ENCODE results near the gene PSMD2.
A peak's percentile ranks its signal among the peaks of the same experiment; 100 is the strongest.

DNA sequence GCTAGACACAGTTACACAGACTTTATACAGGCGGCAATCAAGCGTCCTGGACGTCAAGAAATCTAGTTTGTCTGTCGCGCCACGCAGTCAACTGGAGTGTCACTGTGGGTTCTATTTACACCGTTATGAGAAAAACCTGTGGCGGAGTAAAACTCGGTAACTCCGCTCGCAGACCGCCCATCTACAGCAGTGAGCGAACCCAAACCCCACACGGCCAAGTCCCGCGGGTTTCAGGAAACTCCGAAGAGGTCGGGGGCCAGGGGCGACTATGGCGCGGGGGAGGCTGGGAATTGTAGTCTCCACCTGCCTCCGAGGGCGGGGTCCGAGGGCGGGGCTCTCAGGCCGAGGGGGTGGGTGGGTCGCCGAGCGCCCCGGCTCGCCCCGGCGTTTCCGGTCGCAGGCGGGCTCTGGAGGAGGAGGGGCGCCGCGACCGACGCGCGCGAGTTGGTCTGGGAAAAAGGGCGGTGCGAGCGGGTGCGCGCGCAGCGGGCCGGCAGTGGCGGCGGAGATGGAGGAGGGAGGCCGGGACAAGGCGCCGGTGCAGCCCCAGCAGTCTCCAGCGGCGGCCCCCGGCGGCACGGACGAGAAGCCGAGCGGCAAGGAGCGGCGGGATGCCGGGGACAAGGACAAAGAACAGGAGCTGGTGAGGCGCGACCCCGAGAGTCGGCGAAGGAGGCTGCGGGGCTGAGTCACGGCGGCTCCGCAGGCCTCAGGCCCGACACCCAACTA lies at the start of gene PSMD2:
- TF ChIP-seq, protein P1, sequence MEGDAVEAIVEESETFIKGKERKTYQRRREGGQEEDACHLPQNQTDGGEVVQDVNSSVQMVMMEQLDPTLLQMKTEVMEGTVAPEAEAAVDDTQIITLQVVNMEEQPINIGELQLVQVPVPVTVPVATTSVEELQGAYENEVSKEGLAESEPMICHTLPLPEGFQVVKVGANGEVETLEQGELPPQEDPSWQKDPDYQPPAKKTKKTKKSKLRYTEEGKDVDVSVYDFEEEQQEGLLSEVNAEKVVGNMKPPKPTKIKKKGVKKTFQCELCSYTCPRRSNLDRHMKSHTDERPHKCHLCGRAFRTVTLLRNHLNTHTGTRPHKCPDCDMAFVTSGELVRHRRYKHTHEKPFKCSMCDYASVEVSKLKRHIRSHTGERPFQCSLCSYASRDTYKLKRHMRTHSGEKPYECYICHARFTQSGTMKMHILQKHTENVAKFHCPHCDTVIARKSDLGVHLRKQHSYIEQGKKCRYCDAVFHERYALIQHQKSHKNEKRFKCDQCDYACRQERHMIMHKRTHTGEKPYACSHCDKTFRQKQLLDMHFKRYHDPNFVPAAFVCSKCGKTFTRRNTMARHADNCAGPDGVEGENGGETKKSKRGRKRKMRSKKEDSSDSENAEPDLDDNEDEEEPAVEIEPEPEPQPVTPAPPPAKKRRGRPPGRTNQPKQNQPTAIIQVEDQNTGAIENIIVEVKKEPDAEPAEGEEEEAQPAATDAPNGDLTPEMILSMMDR (IDR thresholded peaks at IDR 0.05): peak in 1 of 6 experiments; percentile 26
- peak in 1 of 2 donors; percentile 80 for TF ChIP-seq POLR2A (IDR thresholded peaks at IDR 0.05)

Measured in thyroid gland (tissue), 4 donors.